GM19397 (cell line): Measurements from ENCODE around the gene BMP8B.
A peak's percentile ranks its signal among the peaks of the same experiment; 100 is the strongest.
"Not testable (repeated sequence)": the region's sequence is repeated elsewhere in the genome, so short reads cannot be mapped to it uniquely, and the experiment has no call there.

Experiments used
- ATAC-seq: cut with Tn5 transposase; IDR thresholded peaks from one replicate; pipeline ENCODE4 v1.9.1; 2021; ENCODE audit warnings: mild to moderate bottlenecking, moderate library complexity; ENCODE audit not compliant: unreplicated experiment

The BMP8B gene, protein sequence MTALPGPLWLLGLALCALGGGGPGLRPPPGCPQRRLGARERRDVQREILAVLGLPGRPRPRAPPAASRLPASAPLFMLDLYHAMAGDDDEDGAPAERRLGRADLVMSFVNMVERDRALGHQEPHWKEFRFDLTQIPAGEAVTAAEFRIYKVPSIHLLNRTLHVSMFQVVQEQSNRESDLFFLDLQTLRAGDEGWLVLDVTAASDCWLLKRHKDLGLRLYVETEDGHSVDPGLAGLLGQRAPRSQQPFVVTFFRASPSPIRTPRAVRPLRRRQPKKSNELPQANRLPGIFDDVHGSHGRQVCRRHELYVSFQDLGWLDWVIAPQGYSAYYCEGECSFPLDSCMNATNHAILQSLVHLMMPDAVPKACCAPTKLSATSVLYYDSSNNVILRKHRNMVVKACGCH

DNA sequence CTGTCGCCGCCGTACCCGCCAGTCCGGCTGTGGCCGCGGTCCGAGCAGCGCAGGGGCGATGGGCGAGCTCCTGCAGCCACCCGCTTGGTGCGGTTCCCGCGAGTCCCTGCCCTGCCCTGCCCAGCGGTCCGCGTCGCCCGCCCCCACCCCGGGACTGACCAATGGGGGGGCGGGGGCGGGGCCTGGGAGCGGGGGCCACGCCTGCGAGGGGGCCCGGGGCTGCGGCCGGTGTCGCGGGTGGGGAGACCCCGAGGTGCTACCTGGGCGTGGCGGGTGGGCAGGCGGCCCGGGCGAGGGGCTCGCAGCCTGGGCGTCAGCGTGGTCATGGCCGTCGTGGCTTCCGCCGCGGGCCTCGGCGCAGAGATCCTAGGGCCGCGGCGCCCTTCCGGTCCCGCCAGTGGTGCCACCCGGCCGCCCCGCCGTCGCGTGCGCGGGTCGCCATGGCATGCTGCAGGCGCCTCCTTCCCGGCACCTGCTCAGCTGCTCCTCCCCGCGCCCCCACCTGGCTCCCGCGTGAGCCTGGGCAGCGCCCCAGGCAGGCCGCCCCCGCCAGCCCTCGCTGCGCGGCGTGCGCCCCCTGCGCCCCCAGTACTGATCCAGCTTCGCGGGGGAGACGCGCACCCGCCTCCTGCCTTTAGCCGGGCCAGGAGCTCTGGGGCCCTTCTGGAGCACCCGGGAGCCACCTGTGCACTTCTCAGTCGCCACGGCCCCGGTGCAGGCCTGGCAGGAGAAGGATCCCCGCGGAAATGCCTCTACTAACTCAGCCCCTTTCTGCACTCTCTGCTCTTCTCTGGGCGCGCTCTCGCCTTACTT, at the start of gene BMP8B:
Gene BMP8B, minus strand, starts transcription at position 108 of the 813 bp plus-strand sequence. CDS start 380 bp downstream, outside the sequence.
- no peak for ATAC-seq

DNA sequence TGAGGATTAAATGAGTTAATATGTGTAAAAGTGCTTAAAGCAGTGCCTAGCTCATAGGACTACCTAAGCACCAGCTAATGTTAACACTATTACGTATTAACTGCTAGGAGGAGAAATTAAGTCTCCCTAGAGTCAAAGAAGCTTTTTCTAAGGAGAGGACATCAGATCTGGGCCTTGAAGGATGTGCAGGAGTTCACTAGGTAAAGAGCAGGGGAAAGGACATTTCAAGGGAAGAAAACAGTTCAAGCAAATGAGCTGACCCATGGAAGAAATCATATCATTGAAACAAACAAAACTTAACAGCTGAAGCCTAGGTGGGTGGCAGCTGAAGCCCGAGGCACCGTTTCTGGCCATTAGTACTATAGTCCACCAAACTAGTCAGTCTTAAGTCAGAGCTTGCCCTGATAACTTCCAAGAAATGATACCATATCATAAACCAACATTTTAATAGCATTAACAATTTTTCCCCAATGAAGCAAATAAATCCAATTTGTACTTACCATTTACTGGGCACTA, 48.0 kb upstream of the BMP8B start:
- ATAC-seq: no peak

DNA sequence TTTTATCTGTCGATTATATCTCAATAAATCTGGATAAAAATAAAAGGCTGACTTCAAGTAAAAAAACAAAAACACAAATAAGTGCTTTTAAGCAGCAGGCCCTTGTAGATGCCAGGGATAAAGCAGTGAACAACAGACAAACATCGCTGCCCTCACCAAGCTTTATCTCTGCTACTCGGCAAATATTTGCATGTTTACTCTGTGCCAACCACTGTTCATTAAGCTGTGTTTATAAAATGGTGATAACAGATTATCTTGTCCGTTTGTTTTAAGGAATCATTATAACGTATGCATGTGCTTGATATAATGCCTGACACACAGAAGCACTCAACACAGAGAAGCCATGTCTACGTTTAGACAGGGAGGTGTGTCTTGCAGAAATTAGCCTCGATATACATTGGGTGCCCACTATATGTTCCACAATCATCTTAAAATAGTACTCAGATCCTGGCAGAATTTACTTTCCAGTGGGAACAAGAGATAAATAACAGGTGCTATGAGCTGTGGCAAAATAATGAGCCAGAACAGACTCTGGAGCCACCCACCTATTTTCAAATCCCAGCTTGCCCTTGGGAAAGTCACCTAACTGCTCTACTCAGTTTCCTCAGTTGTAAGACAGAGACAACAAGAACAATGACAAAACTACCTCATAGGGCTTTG, 47.4 kb upstream of the BMP8B start:
- ATAC-seq: no peak

DNA sequence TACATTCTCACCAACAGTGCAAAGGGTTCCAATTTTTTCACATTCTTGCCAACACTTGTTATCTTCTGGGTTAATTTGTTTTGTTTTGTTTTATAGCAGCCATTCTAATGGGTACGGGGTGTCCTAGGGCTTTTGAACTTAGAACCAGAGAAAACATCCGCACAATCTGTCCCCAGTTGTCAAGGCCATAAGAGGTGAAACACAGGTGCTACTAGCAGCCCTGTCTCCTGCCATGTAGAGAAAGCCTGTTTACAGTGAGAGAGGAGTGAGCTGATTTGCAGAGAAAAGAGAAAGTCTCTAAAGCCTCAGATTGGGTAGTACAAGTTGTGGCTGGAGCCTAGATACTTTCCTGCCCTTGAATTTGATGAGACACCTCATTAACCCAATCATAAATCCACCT, 46.4 kb upstream of the BMP8B start:
- no peak for ATAC-seq

DNA sequence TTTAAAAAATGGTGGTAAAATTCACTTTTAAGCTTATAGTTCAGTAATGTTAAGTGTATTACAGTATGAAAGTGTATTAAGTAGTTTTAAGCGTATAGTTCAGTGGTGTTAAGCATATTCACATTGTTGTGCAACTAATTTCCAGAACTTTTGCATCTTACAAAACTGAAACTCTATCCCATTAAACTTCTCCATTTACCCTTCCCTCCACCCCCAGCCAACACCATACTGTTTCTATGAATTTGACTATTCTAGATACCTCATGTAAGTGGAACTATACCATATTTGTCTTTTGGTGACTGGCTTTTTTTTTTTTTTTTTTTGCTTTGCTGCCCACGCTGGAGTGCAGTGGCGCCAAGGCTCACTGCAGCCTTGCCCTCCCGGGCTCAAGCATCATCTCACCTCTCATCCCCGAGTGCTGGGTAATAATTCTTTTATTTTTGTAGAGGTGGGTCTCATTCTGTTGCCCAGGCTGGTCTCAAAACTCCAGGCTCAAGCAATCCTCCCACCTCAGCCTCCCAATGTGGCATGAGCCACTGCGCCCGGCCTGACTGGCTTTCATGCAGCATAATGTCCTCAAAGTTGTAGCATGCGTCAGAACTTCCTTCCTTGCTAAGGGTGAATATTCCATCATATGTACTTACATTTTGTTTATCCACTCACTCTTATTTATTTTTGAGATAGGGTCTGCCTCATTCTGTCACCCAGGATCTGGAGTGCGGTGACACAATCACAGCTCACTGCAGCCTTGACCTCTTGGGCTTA, 45.1 kb upstream of the BMP8B start:
- ATAC-seq: no peak

DNA sequence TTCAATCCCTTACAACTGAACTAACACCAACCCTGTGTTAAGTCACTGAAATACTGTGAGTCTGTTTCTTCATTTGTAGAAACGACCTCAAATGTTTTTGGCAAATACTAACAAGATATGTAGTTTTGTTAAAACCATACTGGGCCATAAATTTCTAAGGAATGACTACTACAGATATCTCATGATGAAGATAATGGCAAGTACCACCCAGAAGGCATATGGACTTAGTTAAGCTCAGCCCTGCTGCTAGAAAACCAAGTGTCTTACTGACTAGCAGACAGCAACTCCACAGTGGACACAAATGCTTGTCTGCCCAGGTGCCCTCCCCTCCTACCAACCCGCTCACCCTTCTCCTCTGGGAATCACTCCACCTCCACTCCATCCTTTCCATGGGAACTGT, 44.5 kb upstream of the BMP8B start:
- ATAC-seq: no peak

DNA sequence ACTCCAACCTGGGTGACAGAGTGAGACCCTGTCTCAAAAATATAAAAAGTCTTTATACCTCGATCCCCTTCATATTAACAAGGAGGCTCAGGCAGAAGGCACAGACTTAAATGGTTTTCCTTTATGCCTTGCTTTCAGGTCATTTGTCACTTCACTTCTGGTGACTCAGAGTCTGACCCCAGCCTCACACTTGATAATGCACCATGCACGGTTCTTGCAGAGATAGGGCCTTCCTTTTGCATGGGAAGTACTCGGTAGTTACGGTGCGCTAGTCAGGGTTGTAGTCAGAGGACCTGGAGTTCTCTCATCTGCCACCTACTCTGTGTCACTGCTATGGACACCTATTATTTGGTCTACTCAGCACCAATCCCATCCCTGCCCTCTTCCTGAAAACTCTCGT, 43.6 kb upstream of the BMP8B start:
- ATAC-seq: no peak

DNA sequence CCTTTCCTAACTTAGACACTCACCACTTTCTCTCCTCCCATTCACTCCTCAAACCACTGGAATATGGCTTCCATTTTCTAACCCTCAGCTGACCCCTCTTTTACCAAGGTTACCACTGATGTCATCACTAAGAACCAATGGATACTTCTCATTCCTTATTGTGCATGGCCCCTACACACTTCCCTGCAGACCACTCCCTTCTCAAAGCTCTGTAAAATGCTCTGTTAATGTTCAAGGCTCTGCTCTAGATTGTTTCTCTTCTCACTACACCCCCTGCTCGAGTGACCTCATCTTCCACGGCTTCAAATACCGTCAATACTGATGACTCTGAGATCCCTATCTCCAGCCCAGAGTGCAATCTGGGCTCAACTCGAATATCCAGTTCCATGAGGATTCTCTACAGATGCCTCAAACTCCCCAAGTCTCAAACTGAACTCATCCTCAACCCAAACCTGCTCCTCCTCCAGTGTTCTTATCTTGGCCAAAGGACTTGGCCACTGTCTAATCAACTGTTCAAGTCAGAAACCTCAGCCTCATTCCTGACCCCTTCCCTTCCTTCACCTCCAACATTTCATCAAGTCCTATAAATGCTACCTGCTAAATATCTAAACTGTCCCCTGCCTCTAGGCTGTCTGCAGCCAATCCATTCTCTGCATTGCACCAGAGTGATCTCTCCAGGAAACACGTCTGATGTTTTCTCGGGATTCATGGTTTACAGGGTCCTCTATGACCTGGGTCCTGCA, 41.3 kb upstream of the BMP8B start:
- ATAC-seq: no peak

DNA sequence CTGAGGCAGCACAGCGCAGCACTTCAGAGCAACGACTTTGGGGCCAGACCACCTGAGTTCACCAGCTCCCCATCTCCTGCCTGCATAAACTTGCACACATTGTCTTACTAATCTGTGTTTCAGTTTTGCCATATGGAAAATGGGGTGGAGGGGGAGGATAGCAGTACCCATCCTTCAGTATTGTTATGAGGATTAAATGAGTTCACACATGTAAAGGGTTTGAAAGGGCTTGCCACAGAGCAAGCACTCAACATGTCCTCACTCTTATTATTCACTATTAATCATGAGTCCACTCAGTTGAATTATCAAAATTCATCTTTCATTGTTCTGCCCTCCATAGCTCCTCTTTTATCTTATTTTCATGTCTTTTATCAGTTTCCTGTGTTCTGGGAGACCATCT, 40.1 kb upstream of the BMP8B start:
- ATAC-seq: no peak

DNA sequence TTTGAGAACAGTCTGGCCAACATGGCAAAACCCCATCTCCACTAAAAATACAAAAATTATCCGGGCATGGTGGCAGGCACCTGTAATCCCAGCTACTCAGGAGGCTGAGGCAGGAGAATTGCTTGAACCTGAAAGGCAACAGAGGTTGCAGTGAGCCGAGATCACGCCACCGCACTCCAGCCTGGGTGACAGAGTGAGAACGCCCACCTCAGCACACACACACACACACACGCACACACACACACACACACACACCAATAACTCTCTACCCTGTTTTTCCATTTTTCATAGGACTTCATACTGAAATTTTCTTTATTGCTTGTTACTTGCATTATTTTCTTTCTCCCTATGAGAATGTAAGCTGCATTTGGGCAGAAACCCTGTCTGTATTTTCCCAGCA, 39.6 kb upstream of the BMP8B start:
- ATAC-seq: not testable (repeated sequence)

DNA sequence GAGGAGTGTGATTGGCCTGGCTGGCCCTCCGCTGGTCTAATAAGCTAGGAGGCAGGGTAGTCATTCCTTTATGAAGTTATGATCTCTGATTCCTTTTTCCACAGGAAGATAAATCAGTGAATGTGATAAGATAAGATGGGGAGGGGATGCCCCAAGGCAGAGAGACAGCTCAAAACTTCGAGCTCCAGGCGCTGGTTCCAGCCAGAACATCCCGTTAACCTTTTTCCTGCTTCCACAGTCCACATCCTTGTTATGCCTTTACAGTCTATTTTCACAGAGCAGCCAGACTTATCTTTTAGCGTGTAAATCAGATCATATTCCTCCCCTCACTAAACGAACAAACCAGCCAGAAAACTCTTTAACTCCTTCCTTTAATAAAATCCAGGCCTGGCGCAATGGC, 38.5 kb upstream of the BMP8B start:
- no peak for ATAC-seq

DNA sequence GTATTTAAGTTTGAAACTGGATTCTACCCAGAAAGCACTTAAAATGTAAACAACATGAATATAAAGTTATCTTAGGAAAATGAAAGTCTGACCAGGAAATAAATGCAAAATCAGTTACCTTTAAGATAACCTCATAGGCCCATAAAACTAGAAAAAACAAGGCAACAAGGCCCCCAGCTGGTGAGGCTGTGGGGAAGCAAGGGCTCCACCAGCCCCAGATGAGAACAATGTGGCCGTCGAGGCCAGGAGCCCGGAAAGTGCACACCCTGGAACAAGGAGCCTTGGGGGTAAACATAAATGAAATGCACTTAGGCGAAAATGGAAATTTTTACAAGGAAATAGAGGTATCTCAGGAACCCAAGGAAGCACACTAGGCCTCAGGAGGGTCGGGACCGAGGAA, 37.9 kb upstream of the BMP8B start:
- ATAC-seq: no peak

DNA sequence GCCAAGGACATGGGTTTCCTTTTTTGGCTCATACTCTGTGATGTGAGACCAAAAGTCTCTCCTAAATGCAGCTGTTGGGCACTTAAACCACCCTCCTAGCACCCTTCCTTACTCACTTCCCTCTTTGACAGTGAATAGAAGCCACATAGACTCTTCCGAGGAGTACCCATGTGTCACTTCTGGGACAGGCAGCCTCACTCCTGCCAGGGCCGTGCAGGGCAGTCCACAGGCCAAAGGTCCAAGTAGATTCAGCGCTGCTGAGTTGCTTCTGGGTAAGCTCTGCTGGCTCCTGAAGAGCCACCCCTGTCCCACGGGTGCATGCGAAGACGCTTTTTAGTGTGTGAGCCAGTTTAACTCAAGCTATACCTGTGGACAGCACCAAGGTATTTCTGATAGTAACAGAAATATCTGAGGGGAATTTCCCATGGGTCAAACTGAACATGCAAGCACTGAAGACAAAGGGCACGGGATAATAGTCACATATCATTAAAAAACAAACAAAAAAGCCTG, 36.8 kb upstream of the BMP8B start:
- no peak for ATAC-seq

DNA sequence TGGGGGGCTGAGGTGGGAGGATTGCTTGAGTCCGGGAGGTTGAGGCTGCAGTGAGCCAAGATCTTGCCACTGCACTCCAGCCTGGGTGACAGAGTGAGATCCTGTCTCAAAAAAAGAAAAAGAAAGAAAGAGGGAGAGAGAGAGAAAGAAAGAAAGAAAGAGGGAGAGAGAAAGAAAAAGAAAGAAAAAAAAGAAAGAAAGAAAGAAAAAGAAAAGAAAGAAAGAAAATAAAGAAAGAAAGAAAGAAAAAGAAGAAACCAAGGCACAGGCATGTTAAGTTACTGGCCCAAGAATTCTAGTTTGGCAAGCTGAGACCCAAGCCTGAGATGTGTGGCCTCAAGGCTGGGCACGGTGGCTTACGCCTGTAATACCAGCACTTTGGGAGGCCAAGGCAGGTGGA, 34.8 kb upstream of the BMP8B start:
- not testable (repeated sequence) for ATAC-seq

DNA sequence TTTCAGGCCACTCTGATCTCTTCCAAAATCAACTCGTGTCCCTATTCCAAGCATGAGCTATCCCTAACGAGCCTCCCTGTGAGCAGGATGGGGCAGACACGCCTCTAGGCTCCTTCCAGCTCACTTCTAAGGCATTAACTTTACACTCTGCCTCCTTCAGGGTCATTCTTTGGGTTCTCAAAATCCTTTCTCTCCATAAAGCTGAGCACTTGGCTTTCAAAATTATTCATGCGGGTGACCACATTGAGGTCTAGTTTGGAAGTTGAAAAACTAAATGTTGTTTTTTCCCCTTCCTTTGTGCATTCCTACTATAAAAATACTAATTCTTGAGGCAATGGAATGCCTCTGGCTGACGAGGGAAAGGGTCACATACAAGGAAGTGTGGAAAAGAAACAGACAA, 33.5 kb upstream of the BMP8B start:
- no peak for ATAC-seq

DNA sequence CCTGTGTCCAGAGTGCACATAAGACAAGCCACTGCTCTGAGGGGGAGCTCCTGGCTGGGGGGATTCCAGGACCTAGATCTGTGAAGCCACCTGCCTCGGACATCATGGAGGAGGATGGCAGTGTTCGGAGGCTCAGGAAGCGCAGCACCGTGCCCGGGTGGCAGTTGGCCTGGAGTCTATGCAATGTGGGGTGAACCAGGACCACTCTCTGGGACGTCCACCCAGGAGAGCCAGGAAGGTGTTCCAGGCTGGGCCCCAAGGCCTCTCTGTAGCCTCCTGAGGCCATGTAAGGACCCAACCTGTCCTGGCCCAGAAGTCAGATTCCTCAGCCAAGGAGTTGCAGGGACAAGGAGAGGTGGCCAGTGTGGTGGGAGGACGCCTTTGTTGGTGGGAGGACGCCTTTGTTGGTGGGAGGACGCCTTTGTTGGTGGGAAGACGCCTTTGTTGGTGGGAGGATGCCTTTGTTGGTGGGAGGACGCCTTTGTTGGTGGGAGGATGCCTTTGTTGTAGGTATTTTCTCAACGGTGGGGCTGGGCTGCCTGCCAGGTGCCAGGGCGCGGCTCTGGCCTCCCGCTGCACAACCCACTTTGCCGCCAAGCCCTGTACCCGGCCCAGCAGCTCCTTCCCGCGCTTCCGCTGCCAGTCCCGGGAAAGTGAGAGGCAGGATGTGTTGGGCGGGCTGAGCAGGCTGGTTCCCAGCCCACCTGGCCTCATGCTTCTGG, 30.6 kb upstream of the BMP8B start:
- no peak for ATAC-seq

DNA sequence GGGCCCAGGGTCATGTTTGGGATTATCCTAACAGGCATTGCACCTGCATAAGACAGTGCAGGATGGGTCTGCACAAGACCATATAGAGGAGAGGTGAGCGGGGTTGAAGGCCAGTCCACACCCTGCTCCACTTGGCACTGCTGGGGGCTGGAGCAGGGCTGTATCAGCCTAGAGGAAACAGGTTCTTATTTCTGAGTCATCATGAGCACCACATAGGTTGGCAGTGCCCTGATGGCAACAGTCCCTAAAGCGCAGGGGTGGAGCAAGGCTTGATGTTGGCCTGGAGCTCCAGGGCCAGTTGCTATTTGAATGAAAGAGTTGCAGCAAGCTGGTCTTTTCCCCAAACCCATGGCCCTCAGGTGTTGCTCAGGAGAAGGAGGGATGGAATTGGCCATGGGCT, 29.8 kb upstream of the BMP8B start:
- no peak for ATAC-seq

DNA sequence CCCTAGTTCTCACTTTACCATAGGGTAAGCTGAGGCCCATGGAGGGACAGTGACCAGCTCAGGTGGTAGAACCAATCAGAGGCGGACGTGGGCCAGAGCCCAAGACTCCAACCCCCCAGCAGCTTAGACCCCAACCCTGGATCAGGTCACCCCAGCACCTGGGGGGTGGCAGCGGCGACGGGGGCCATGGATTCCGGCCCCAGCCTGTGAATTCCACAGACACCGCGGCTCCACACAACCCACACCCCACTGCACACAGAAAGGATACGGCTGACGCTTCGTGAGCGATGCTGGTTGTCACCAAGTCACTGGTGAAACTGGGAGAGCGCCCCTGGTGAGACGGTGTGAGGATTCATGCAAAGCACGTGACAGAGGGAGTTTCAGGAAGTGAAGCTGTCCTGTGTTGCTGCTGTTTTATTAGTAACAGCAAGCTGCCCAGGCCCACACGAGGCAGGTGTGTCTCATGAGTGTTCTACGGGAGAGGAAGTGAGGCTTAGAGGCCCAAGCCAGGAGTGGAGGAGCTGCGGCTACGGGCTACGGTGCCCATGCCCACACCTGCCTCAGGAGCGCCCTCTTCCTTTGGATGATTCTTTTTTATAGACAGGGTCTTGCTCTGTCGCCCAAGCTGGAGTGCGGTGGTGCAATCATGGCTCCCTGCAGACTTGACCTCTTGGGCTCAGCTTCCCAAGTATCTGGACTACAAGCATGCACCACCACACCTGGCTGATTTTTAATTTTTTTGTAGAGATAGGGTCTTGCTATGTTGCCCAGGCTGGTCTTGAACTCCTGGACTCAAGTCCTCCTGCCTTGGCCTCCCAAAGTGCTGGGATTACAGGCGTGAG, 28.6 kb upstream of the BMP8B start:
- ATAC-seq: peak; percentile 76
